HCT116 (cell line): ENCODE data around the gene TBX3. TPM values are rescaled to one million over a fixed set of nuclear protein-coding genes. Genes with fewer than 3 reads are reported as not detected.

Experiments
- ATAC-seq: fragments of 200-7000 bp; cut with Tn5 transposase; 2 replicates; pipeline ENCODE4 v1.9.1; 2020; ENCODE audit warnings: mild to moderate bottlenecking, moderate library complexity
- BruUV-seq: library from RNA; stranded (reverse); fragments of 400-500 nt; replicated peaks from 2 replicates; lab custom pipeline; 2021; lab: Mats Ljungman, UMichigan
- CTCF ChIA-PET: fragments of 300-600 bp; sonication (Branson Sonifier 250); formaldehyde crosslinking; loops from one replicate; lab custom pipeline; 2021; ENCODE audit warnings: antibody characterized with exemption; lab: Charles Lee
- POLR2A ChIA-PET: fragments of 300-600, 350-600 bp; sonication (Branson Sonifier 250); formaldehyde crosslinking; loops from one replicate; lab custom pipeline; 2021; ENCODE audit warnings: antibody characterized with exemption; lab: Charles Lee
- RAD21 ChIA-PET, 2 experiments: fragments of 300-600 bp; sonication (Branson Sonifier 250); formaldehyde crosslinking; loops; one replicate each; lab custom pipeline; 2023; ENCODE audit warnings: low total read pairs in 2 of 2; ENCODE audit not compliant: uncharacterized antibody in 2 of 2, unreplicated experiment in 2 of 2, low non-redundant PET in 1 of 2; lab: Charles Lee
- DNase-seq: peaks from one replicate; pipeline ENCODE4 v3.0.0-alpha.2; 2010; ENCODE audit warnings: low read depth, low spot score
- H2AFZ ChIP-seq: fragments of 200-600 bp; shearing (Covaris generic), sonication (generic); 2 replicates; pipeline ENCODE4 v1.6.1; 2017; ENCODE audit warnings: low read depth, mixed run types, mixed read lengths, antibody characterized with exemption, low read length; ENCODE audit not compliant: poor library complexity, severe bottlenecking
- H3K27ac ChIP-seq: 2 replicates; pipeline ENCODE4 v1.5.1; 2012; ENCODE audit warnings: low read depth, low read length
- H3K27me3 ChIP-seq: fragments of 200-600 bp; sonication (generic); 2 replicates; pipeline ENCODE4 v1.6.1; 2016; ENCODE audit warnings: mixed run types, low read length, mixed read lengths; ENCODE audit not compliant: insufficient read depth
- H3K36me3 ChIP-seq, 2 experiments: fragments of 200-500 bp in 1 of 2; fragments of 200-600 bp in 1 of 2; sonication (Bioruptor generic) in 1 of 2; sonication (generic) in 1 of 2; 2 replicates each; pipeline versions ENCODE4 v1.5.1 to v1.6.1; 2014 to 2016; ENCODE audit warnings: low read length in 2 of 2, inconsistent platforms in 1 of 2, mixed read lengths in 1 of 2, mixed run types in 1 of 2; ENCODE audit not compliant: insufficient read depth in 2 of 2, control insufficient read depth in 1 of 2
- H3K4me1 ChIP-seq, 2 experiments: fragments of 200-600 bp in 1 of 2; sonication (generic) in 1 of 2; 2 replicates each; pipeline versions ENCODE4 v1.5.1 to v1.6.1; 2012 to 2017; ENCODE audit warnings: low read length in 2 of 2, inconsistent platforms in 1 of 2, mild to moderate bottlenecking in 1 of 2, mixed read lengths in 1 of 2, mixed run types in 1 of 2, moderate library complexity in 1 of 2; ENCODE audit not compliant: insufficient read depth in 2 of 2, control insufficient read depth in 1 of 2
- H3K4me2 ChIP-seq: fragments of 200-600 bp; sonication (generic); 2 replicates; pipeline ENCODE4 v1.6.1; 2017; ENCODE audit warnings: mixed run types, low read length, mixed read lengths
- H3K4me3 ChIP-seq, 2 experiments: fragments of 200-600 bp in 1 of 2; sonication (generic) in 1 of 2; replicated peaks in 1 of 2; 2 replicates each; pipeline ENCODE4 v1.5.1; 2011 to 2016; ENCODE audit warnings: low read length in 2 of 2, control low read depth in 1 of 2, low read depth in 1 of 2, mild to moderate bottlenecking in 1 of 2, mixed read lengths in 1 of 2, mixed run types in 1 of 2
- H3K79me2 ChIP-seq: fragments of 200-600 bp; sonication (generic); 2 replicates; pipeline ENCODE4 v1.6.1; 2017; ENCODE audit warnings: mild to moderate bottlenecking, mixed run types, low read length, moderate library complexity, mixed read lengths; ENCODE audit not compliant: insufficient read depth
- H3K9ac ChIP-seq: fragments of 200-600 bp; sonication (generic); 2 replicates; pipeline ENCODE4 v1.6.1; 2016; ENCODE audit warnings: low read length, mixed read lengths
- H3K9me2 ChIP-seq: fragments of 200-600 bp; sonication (generic), shearing (Covaris generic); 2 replicates; pipeline ENCODE4 v1.6.1; 2017; ENCODE audit warnings: mixed run types, mild to moderate bottlenecking, moderate library complexity; ENCODE audit not compliant: insufficient read depth
- H3K9me3 ChIP-seq, 2 experiments: fragments of 200-500 bp in 1 of 2; fragments of 200-600 bp in 1 of 2; sonication (Bioruptor generic) in 1 of 2; sonication (generic) in 1 of 2; 2 replicates each; pipeline ENCODE4 v1.6.1; 2014 to 2017; ENCODE audit warnings: low read length in 2 of 2, mixed read lengths in 2 of 2, inconsistent platforms in 1 of 2, low read depth in 1 of 2, mild to moderate bottlenecking in 1 of 2, mixed run types in 1 of 2, moderate library complexity in 1 of 2; ENCODE audit not compliant: control insufficient read depth in 1 of 2, insufficient read depth in 1 of 2
- H4K20me1 ChIP-seq: fragments of 200-600 bp; sonication (generic), shearing (Covaris generic); 2 replicates; pipeline ENCODE4 v1.6.1; 2017; ENCODE audit warnings: mixed run types, mild to moderate bottlenecking, moderate library complexity; ENCODE audit not compliant: insufficient read depth
- CBX3 ChIP-seq: IDR thresholded peaks from 2 replicates; pipeline ENCODE4 v1.6.1; 2012; ENCODE audit warnings: low read depth
- CEBPB ChIP-seq: IDR thresholded peaks from 2 replicates; pipeline ENCODE4 v1.6.1; 2012; ENCODE audit warnings: low read depth
- FOSL1 ChIP-seq: IDR thresholded peaks from 2 replicates; pipeline ENCODE4 v1.6.1; 2012; ENCODE audit warnings: low read depth
- POLR2AphosphoS5 ChIP-seq: IDR thresholded peaks from 2 replicates; pipeline ENCODE4 v1.6.1; 2011; ENCODE audit warnings: mild to moderate bottlenecking, low read depth, low read length, moderate library complexity
- RAD21 ChIP-seq: IDR thresholded peaks from 2 replicates; pipeline ENCODE4 v1.6.1; 2012; ENCODE audit warnings: low read depth, mild to moderate bottlenecking
- TCF7L2 ChIP-seq: IDR thresholded peaks from 2 replicates; pipeline ENCODE4 v1.7.0; 2011; ENCODE audit warnings: borderline replicate concordance, inconsistent platforms; ENCODE audit not compliant: insufficient read depth, insufficient read length; ENCODE audit errors: extremely low read depth
- YY1 ChIP-seq: IDR thresholded peaks from 2 replicates; pipeline ENCODE4 v1.6.1; 2011; ENCODE audit warnings: low read length, low read depth, moderate library complexity, mild to moderate bottlenecking; ENCODE audit not compliant: insufficient replicate concordance; ENCODE audit errors: extremely low read depth
- intact Hi-C: fragments of 100-400 bp; cut with micrococcal nuclease; formaldehyde crosslinking; loops from 2 replicates; pipeline ENCODE4 v1.10.0; 2022
- total RNA-seq: library from RNA; stranded (reverse); gene quantifications from one replicate; pipeline ENCODE4 v1.2.1, GENCODE V29; 2021; ENCODE audit not compliant: unreplicated experiment
- TF ChIP-seq, protein P1 (sequence below): IDR thresholded peaks from 2 replicates; pipeline ENCODE4 v1.6.1; 2012; ENCODE audit warnings: low read depth
- TF ChIP-seq, protein P2 (sequence below): IDR thresholded peaks from 2 replicates; pipeline ENCODE4 v1.6.1; 2012
- TF ChIP-seq, protein P3 (sequence below): IDR thresholded peaks from 2 replicates; pipeline ENCODE4 v1.6.1; 2011; ENCODE audit warnings: mild to moderate bottlenecking, low read length, moderate library complexity; ENCODE audit not compliant: insufficient replicate concordance; ENCODE audit errors: extremely low read depth

The TBX3 gene
- total RNA-seq, 1 experiment from 2014 or later = 12.8 TPM

DNA sequence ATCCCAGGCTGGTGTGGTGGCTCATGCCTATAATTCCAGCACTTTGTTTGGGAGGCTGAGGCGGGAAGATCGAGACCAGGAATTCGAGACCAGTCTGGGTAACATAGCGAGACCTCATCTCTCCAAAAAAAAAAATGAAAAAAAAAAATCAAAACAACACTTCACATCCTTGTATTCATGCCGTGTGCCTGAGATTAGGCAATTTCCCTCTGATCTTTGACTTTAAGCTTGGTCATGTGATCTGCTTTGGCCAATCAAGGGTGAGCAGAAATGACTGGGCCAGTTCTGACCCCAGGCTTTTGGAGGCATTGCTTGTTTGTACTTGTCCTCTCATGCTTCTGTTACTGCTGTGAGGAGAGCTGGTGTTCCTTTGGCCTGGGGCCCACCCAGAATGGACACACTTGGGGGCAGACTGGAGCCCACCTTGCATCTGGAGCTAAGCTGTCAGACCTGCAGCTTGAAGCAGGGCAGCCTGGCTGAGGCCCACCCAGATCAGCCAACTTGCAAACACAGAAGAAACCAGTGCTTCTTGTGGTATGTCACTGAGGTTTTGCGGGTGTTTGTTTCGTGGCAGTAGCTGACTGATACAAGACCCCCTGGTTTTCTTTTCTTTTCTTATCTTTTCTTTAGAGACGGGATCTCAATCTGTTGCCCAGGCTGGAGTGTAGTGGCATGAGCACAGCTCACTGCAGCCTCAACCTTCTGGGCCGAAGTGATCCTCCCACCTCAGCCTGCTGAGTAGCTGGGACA, 29.7 kb upstream of the TBX3 start:
- no peaks in the 10 kb centered on the region for H3K36me3 ChIP-seq
- POLR2A ChIA-PET = no interaction called here
- H3K4me1 ChIP-seq = no peaks in the 10 kb centered on the region
- no peak overlapping the region for H3K4me2 ChIP-seq
- H3K4me3 ChIP-seq = no peak overlapping the region
- no peak for ATAC-seq
- RAD21 ChIA-PET = no interaction called here
- no peaks in the 10 kb centered on the region for H4K20me1 ChIP-seq
- no TSS peak for BruUV-seq
- H3K9me3 ChIP-seq = peaks cover 3 to 4% of the 10 kb centered on the region in 2 experiments; a peak in 2 of 4 replicates
- DNase-seq = no peak
- intact Hi-C loops = no loop called here
- no peaks in the 10 kb centered on the region for H3K27me3 ChIP-seq
- no peak for TF ChIP-seq YY1
- TF ChIP-seq, all 23 proteins: peak for 0
- no peaks in the 10 kb centered on the region for H3K79me2 ChIP-seq
- no peak overlapping the region for H3K9ac ChIP-seq
- no peaks in the 10 kb centered on the region for H3K9me2 ChIP-seq
- H3K27ac ChIP-seq = no peak overlapping the region
- CTCF ChIA-PET = no interaction called here
- no peak overlapping the region for H2AFZ ChIP-seq

DNA sequence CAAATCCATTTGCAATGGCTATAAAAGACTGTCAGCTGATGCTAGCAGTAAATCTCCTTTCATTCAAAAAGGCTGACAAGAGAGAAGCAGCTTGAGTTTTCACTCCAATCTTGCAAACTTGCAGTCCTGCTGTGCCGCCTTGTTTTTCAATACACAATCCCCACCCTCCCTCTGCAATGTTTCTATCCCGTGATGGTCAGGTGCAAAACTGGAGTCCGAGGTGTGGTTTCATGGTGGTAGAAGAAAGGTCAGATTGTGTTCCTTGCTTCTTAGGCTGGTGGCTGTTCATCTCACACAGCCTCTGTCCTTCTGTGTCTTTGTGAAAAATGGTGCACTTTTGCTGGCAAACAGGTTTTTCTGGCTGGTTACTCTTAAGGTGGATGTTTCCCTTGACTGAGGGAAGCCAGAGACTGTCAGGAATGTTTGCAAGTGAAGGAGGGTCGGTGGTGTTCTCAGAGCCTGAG, 27.7 kb upstream of the TBX3 start:
- no peaks in the 10 kb centered on the region for H3K4me1 ChIP-seq
- no peak for TF ChIP-seq TCF7L2
- no peak for TF ChIP-seq CEBPB
- TF ChIP-seq, protein P1, sequence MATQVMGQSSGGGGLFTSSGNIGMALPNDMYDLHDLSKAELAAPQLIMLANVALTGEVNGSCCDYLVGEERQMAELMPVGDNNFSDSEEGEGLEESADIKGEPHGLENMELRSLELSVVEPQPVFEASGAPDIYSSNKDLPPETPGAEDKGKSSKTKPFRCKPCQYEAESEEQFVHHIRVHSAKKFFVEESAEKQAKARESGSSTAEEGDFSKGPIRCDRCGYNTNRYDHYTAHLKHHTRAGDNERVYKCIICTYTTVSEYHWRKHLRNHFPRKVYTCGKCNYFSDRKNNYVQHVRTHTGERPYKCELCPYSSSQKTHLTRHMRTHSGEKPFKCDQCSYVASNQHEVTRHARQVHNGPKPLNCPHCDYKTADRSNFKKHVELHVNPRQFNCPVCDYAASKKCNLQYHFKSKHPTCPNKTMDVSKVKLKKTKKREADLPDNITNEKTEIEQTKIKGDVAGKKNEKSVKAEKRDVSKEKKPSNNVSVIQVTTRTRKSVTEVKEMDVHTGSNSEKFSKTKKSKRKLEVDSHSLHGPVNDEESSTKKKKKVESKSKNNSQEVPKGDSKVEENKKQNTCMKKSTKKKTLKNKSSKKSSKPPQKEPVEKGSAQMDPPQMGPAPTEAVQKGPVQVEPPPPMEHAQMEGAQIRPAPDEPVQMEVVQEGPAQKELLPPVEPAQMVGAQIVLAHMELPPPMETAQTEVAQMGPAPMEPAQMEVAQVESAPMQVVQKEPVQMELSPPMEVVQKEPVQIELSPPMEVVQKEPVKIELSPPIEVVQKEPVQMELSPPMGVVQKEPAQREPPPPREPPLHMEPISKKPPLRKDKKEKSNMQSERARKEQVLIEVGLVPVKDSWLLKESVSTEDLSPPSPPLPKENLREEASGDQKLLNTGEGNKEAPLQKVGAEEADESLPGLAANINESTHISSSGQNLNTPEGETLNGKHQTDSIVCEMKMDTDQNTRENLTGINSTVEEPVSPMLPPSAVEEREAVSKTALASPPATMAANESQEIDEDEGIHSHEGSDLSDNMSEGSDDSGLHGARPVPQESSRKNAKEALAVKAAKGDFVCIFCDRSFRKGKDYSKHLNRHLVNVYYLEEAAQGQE = no peak
- TF ChIP-seq, protein P2, sequence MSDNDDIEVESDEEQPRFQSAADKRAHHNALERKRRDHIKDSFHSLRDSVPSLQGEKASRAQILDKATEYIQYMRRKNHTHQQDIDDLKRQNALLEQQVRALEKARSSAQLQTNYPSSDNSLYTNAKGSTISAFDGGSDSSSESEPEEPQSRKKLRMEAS = no peak
- TF ChIP-seq RAD21 = no peak
- TF ChIP-seq CBX3 = no peak
- TF ChIP-seq FOSL1 = no peak
- TF ChIP-seq POLR2AphosphoS5 = no peak
- TF ChIP-seq, protein P3, sequence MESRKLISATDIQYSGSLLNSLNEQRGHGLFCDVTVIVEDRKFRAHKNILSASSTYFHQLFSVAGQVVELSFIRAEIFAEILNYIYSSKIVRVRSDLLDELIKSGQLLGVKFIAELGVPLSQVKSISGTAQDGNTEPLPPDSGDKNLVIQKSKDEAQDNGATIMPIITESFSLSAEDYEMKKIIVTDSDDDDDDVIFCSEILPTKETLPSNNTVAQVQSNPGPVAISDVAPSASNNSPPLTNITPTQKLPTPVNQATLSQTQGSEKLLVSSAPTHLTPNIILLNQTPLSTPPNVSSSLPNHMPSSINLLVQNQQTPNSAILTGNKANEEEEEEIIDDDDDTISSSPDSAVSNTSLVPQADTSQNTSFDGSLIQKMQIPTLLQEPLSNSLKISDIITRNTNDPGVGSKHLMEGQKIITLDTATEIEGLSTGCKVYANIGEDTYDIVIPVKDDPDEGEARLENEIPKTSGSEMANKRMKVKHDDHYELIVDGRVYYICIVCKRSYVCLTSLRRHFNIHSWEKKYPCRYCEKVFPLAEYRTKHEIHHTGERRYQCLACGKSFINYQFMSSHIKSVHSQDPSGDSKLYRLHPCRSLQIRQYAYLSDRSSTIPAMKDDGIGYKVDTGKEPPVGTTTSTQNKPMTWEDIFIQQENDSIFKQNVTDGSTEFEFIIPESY = no peak
- no peaks in the 10 kb centered on the region for H3K79me2 ChIP-seq
- H3K36me3 ChIP-seq = no peaks in the 10 kb centered on the region
- no peaks in the 10 kb centered on the region for H3K27me3 ChIP-seq
- no peak for DNase-seq
- H3K9me3 ChIP-seq = peaks cover 3 to 4% of the 10 kb centered on the region in 2 experiments; a peak in 2 of 4 replicates
- no peak overlapping the region for H3K4me2 ChIP-seq
- H3K9me2 ChIP-seq = no peaks in the 10 kb centered on the region
- intact Hi-C loops = no loop called here
- POLR2A ChIA-PET = no interaction called here
- RAD21 ChIA-PET = no interaction called here
- no peak overlapping the region for H3K27ac ChIP-seq
- no peak overlapping the region for H3K9ac ChIP-seq
- H2AFZ ChIP-seq = no peak overlapping the region
- no TSS peak for BruUV-seq
- no peaks in the 10 kb centered on the region for H4K20me1 ChIP-seq
- CTCF ChIA-PET = no interaction called here
- H3K4me3 ChIP-seq = no peak overlapping the region
- no peak for ATAC-seq
